H1 (cell line): ENCODE measurements around the gene PRDM5.

Experiments
- HDAC6 ChIP-seq: IDR thresholded peaks from one replicate; pipeline ENCODE4 v1.7.1; 2012; ENCODE audit warnings: low read depth, mild to moderate bottlenecking, inconsistent platforms, low read length, moderate library complexity
- KDM5A ChIP-seq: fragments of 200-600 bp; IDR thresholded peaks from 2 replicates; pipeline ENCODE4 v1.7.1; 2012; ENCODE audit warnings: mild to moderate bottlenecking, low read length, inconsistent platforms, mixed read lengths
- RXRA ChIP-seq: IDR thresholded peaks from 2 replicates; pipeline ENCODE4 v1.6.1; 2011; ENCODE audit warnings: low read depth, mild to moderate bottlenecking, low read length, moderate library complexity; ENCODE audit not compliant: insufficient read depth
- SIN3A ChIP-seq, 2 experiments: IDR thresholded peaks in 1 of 2; conservative IDR thresholded peaks in 1 of 2; 2 replicates each; pipeline ENCODE4 v1.6.1; 2011 to 2012; ENCODE audit warnings: low read length in 2 of 2, improper control_type of control experiment in 1 of 2, low read depth in 1 of 2, mild to moderate bottlenecking in 1 of 2
- SIX5 ChIP-seq: IDR thresholded peaks from 2 replicates; pipeline ENCODE4 v1.6.1; 2011; ENCODE audit warnings: mild to moderate bottlenecking, low read depth, low read length
- TF ChIP-seq, protein P1 (sequence below), 3 experiments: IDR thresholded peaks; 1 replicate in 2 of 3; 2 replicates in 1 of 3; pipeline versions ENCODE4 v1.5.1 to v1.6.1; 2011; ENCODE audit warnings: low read length in 3 of 3, mild to moderate bottlenecking in 3 of 3, inconsistent platforms in 2 of 3, low read depth in 1 of 3, moderate library complexity in 1 of 3; ENCODE audit not compliant: insufficient read depth in 1 of 3; ENCODE audit errors: control extremely low read depth in 1 of 3

GRCh38 chr4:120798570-120798969, 124.0 kb downstream of the PRDM5 start:
- TF ChIP-seq, protein P1, sequence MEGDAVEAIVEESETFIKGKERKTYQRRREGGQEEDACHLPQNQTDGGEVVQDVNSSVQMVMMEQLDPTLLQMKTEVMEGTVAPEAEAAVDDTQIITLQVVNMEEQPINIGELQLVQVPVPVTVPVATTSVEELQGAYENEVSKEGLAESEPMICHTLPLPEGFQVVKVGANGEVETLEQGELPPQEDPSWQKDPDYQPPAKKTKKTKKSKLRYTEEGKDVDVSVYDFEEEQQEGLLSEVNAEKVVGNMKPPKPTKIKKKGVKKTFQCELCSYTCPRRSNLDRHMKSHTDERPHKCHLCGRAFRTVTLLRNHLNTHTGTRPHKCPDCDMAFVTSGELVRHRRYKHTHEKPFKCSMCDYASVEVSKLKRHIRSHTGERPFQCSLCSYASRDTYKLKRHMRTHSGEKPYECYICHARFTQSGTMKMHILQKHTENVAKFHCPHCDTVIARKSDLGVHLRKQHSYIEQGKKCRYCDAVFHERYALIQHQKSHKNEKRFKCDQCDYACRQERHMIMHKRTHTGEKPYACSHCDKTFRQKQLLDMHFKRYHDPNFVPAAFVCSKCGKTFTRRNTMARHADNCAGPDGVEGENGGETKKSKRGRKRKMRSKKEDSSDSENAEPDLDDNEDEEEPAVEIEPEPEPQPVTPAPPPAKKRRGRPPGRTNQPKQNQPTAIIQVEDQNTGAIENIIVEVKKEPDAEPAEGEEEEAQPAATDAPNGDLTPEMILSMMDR (IDR thresholded peaks at IDR 0.05; ENCODE audit: control extremely low read depth in 1 of 3, insufficient read depth in 1 of 3, low read depth in 1 of 3, low read length in 3 of 3) = no peak
- TF ChIP-seq HDAC6 (no peak), KDM5A (no peak), SIX5 (no peak), SIN3A (conservative IDR thresholded peaks at IDR 0.05 in 1 of 2, IDR thresholded peaks at IDR 0.05 in 1 of 2; ENCODE audit: low read depth in 1 of 2, low read length in 2 of 2) (no peak), RXRA (no peak)
